ENCODE results near the gene LRRC8A. TPM values are rescaled to one million over a fixed set of nuclear protein-coding genes. Genes with fewer than 3 reads are reported as not detected.
A peak's percentile ranks its signal among the peaks of the same experiment; 100 is the strongest.
"Not testable (repeated sequence)": the region's sequence is repeated elsewhere in the genome, so short reads cannot be mapped to it uniquely, and the experiment has no call there.

LRRC8A gene
- total RNA-seq, 1 donor from 2014 or later, result 20.2 TPM

DNA sequence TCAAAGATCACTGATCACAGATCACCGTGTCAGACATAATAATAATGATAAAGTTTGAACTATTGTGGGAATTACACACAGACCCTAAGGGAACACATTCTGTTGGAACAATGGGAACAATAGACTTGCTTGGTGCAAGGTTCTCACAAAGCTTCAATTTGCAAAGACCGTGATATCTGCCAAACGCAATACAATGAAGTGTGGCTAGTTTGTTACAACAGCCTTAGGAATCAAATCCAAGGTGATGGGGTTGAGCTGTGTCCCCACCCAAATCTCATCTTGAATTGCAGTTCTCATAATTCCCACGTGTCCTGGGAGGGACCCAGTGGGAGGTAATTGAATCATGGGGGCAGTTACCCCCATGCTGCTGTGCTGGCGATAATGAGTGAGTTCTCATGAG lies 21.0 kb upstream of the LRRC8A start:
- ATAC-seq (ENCODE audit: poor library complexity) (no peak), DNase-seq (no peak)
- intact Hi-C loops (cut with DNase I), result no loop called here

DNA sequence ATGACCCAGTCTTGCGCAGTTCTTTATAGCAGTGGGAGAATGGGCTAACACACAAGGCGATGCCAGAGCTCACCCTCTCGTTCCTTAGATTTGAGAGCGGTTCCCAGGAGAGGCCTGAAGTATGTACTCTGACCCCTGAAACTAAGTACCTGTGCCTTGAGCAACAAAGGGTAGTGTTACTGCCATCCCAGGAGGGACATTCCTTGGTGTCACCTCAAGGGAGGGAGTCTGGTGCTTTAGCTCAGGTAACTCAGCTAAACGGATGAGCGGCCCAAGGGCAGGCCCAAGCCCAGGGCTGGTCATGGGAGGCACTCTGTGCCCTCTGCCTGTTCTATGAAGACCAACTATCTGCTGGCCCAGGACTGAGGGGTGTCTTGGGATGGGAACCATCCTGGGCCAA lies 20.4 kb upstream of the LRRC8A start:
- intact Hi-C loops (cut with DNase I), result no loop called here
- DNase-seq (peak; percentile 6), ATAC-seq (ENCODE audit: poor library complexity) (no peak)

DNA sequence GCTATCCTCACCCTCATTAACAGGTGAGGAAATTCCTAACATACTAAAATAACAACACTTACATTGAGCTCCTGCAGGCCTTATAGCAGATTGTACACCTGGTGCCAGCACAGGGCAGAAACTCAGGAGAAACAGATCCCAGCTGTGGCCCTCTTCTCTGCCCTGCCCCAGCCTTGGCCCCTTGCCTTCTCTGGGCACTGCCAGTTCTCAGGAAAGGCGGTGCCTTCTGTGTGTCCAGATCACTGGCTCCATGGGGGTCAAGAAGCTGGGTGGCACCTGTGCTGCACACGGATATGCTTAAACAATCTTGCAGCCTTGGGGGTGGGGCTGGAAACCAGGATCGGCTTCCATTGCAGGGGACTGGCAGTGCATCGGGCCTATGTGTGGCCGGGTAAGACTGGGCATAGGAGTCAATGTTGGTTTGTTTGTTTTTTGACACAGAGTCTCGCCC lies 19.5 kb upstream of the LRRC8A start:
- ATAC-seq (ENCODE audit: poor library complexity) (peak; percentile 71), DNase-seq (peak; percentile 53)
- intact Hi-C loops (cut with DNase I), result loop anchor here (2.0 kb wide), 1 partner anchor 66 kb away; no protein-coding TSS in a partner anchor

DNA sequence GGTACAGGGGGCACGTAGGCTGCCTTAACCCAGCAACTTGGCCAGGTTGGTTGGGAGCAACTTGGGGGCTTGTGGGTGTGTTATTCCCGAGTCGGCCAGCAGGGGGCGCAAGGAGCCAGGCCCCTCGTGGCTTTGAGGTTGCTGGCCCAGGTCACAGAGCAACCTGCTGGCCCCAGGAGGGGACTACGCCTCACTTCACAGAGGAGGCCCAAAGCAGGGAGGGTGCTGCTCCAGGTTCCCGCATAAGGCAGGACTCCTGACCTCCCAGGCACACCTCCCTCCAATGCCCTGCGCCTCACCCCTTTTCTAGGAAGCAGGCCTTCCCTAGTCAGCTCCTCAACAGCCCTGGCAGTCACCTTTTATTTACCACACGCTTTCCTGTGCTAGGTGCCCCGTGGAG lies 18.3 kb upstream of the LRRC8A start:
- ATAC-seq (ENCODE audit: poor library complexity), result peak; percentile 91
- peak; percentile 88 for DNase-seq
- intact Hi-C loops (cut with DNase I), result loop anchor here (2.0 kb wide), 1 partner anchor 65 kb away; no protein-coding TSS in a partner anchor

DNA sequence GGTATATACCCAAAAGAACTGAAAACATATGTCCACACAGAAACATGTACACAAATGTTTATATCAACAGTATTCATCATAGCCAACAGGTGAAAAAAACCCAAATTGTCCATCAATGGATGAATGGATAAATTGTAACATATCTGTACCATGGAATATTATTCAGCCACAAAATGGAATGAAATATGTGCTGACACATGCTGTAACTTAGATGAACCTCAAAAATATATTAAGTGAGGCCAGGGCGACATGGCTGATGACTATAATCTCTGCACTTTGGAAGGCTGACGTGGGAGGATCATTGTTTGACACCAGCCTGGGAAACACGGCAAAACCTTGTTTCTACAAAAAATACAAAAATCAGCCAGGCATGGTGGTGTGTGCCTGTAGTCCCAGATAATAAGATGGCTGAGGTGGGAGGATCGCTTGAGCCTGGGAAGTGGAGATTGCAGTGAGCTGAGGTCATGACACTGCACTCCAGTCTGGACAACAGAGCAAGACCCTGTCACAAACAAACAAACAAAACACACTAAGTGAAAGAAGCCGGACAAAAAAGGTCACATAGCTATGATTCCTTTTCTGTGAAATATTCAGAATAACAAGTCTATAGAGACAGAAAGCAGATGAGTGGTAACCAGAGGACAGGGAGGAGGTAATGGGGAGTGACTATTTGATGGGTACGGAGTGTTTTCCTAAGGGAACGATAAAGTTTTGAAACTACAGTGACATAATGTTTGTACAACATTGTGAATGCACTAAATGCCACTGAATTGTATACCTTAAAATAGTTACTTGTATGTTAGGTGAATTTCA lies 11.6 kb upstream of the LRRC8A start:
- DNase-seq, result no peak
- no peak for ATAC-seq (ENCODE audit: poor library complexity)
- intact Hi-C loops (cut with DNase I), result no loop called here

DNA sequence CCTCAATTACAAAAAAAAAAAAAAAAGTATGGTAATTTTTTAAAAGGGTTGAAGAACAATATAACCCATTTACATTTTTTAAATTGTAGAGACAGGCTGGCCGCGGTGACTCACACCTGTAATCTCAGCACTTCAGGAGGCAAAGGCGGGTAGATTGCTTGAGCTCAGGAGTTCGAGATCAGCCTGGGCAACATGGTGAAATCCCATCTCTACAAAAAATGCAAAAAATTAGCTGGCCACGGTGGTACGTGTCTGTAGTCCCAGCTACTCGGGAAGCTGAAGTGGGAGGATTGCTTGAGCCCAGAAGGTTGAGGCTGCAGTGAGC lies 11.0 kb upstream of the LRRC8A start:
- intact Hi-C loops (cut with DNase I); ATAC-seq (ENCODE audit: poor library complexity): not testable (repeated sequence)

DNA sequence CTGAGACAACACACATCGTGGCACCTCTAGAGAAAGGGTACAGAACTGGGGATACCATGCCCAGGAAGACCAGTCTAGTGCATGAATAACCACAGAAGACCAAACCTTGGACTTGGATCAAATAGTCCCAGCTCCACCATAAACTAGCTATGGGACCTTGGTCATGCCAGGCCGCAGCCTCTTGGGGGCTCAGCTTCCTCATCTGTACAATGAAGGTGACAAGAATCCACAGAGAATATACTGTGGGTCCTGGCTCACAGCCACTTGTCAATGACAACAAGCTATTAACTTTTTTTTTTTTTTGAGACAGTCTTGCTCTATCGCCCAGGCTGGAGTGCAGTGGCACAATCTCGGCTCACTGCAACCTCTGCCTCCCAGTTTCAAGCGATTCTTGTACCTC lies 4.1 kb upstream of the LRRC8A start:
- no peak for ATAC-seq (ENCODE audit: poor library complexity)
- no peak for DNase-seq
- intact Hi-C loops (cut with DNase I), result no loop called here

More for the DNA sequence above, 11.0 kb upstream of the LRRC8A start:
- DNase-seq, result not testable (repeated sequence)

DNA sequence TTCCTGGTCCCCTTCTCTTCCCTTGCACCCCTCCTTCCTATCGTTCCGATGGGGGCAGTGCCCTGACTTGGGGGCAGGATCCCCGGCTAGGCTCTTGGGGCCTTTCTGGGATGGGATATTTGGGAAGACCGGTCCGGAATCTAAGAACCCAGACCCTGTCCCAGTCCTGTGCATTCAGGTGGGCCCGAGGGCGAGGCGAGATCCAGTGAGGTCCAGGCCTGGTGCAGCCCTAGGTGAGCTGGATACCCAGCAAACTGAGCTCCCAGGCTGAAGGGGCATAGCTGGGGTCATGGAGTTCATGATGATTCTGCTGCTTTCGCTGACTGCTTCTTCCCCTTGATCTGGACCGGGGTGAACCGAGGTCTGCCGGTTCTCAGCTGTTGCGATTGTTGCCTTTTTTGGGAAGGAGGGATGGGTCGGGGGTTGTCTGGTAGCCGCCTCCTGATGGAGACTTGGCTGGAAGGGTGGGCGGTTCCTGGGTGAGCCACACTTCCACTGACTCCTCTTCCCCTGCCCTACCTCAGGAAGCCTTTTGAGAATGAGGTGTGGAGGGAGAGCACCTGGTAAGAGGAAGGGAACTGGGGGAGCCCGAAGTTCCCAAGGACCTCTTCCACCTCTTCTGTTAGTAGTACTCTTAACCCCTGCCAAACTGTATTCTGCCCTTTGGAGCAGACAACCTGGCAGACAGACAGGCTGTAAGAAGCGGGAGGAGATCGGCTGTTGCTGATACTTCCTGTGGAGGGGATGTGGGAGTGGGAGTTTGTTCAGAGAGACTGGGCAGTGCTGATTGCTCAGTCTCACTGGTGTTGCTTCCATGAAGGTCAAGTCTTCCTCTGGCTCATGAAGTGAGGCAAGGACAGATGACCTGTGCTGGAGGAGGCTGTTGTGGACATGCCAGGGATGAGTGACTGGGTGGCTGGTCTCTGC lies 1.0 kb downstream of the LRRC8A start:
- intact Hi-C loops (cut with DNase I), result loop anchor here (5.0 kb wide), 1 partner anchor 39 kb away; the partner anchor contains the start of gene PHYHD1
- DNase-seq, result no peak
- no peak for ATAC-seq (ENCODE audit: poor library complexity)

DNA sequence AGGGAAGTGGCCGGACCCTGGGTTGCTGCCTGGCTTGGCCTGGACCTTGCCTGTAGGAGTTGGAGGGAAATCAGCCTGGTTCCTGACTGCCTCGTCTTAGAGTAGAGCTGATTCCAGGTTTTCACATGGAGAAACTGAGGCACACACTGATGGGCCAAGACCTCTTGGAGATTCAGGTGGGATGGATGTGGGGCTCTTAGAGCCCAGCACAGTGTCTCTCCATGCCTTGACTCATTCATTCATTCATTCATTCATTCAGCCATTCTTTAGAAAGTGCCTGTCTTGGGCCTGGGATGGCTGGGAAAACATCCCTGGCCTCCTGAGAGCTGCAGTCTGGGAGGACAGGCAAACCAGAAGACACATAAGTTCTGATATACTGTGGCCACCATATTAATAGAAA lies 2.2 kb downstream of the LRRC8A start:
- DNase-seq, result no peak
- ATAC-seq (ENCODE audit: poor library complexity), result no peak
- intact Hi-C loops (cut with DNase I), result loop anchor here (5.0 kb wide), 1 partner anchor 38 kb away; the partner anchor contains the start of gene PHYHD1

DNA sequence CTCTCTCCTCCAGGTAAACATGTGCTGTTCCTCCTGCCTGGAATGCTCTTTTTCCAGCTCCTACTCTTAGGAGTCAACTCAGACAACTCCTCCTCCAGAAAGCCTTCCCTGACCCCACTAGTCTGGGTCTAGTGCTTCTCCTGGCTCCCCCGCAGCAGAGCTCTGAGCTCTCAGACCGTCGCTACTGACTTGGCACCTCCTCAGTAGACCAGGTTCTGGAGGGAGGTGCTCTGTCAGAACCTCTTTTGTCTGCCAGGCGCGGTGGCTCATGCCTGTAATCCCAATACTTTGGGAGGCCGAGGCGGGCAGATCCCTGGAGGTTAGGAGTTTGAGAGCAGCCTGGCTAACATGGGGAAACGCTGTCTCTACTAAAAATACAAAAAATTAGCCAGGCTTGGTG lies 3.4 kb downstream of the LRRC8A start:
- ATAC-seq (ENCODE audit: poor library complexity) (no peak), DNase-seq (no peak)
- intact Hi-C loops (cut with DNase I), result no loop called here

DNA sequence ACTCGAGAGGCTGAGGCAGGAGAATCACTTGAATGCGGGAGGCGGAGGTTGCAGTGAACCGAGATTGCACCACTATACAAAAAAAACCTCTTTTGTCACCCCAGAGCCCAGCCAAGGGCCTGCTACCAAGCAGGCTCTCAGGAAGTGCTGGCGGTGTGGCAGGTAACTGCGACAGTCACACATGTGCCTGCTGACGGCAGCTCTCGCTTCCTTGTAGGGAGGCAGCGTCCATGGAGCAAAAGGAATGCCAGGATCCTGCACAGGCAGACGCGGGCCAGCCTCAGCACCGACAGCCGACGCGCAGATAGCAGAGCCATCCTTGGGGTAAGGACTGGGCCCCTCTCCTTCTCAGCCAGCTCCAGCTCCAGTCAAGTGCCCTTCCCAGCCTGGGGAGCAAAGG lies 3.9 kb downstream of the LRRC8A start:
- DNase-seq, result no peak
- no peak for ATAC-seq (ENCODE audit: poor library complexity)
- intact Hi-C loops (cut with DNase I), result no loop called here

DNA sequence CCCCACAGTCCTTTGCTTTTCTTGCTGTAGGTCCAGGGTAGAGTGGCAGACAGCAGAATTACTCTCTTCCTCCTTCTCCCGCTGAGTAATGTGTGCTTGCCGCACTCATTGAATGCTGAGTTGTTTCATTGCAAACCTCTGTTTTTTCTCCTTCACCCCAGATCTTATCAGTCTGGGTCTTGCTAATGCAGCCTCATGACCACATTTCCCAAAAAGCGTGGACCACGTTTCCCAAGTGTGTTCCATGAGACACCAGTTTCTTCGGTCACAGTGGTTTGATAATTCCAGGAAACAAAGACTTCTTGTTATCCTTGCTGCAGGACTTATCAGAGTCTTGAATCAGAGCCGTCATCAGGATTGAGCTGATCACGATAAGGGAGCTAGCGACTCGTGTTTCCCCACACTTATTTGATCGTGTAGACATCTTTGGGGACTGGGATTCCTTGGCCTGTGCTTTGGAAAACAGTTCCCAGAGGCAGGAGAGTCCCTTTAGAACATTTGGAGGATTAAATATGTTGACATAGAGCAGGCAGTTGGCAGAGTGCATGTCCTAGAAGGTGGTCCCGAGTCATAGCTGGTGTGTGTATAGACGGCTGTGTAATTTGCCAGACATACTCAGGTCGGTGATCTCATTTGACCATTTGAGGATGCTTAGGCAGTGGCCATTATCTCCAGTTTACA lies 4.4 kb downstream of the LRRC8A start:
- DNase-seq (no peak), ATAC-seq (ENCODE audit: poor library complexity) (no peak)
- intact Hi-C loops (cut with DNase I), result no loop called here

DNA sequence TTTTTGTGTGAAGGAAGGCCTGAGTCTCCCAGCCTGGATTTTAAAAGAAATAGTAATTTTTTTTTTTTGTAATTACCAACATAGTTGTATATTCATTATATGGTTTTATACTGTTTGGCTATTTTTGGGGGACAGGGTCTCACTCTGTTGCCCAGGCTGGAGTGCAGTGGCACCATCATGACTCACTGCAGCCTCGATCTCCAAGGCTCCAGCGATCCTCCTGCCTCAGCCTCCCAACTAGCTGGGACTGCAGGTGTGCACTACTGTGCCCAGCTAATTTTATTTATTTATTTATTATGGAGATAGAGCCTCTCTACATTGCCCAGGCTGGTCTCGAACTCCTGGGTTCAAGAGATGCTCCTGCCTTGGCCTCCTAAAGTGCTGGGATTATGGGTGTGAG lies 5.1 kb downstream of the LRRC8A start:
- no peak for DNase-seq
- ATAC-seq (ENCODE audit: poor library complexity), result no peak
- intact Hi-C loops (cut with DNase I), result no loop called here

DNA sequence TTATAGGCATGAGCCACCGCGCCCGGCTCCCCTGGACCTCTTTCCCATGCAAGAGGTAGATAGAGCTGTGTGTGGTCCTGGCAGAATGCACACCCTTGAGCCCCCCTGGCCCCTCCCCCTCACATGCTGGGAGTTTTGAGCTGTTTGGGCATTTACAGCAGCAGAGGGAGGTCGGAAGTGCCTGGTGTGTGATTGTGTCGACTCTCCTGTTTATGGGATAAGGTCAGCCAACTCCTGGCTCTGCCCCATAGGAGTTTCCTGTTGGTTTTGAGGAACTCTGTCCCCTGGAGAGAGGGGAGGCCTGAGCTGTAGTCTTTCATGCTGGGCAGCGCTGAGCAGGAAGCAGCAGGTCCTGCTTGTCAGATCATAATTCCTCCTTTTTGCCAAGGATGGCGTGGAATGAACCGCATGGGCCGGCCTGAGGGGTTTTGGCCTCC lies 6.0 kb downstream of the LRRC8A start:
- ATAC-seq (ENCODE audit: poor library complexity) (no peak), DNase-seq (no peak)
- intact Hi-C loops (cut with DNase I), result no loop called here

DNA sequence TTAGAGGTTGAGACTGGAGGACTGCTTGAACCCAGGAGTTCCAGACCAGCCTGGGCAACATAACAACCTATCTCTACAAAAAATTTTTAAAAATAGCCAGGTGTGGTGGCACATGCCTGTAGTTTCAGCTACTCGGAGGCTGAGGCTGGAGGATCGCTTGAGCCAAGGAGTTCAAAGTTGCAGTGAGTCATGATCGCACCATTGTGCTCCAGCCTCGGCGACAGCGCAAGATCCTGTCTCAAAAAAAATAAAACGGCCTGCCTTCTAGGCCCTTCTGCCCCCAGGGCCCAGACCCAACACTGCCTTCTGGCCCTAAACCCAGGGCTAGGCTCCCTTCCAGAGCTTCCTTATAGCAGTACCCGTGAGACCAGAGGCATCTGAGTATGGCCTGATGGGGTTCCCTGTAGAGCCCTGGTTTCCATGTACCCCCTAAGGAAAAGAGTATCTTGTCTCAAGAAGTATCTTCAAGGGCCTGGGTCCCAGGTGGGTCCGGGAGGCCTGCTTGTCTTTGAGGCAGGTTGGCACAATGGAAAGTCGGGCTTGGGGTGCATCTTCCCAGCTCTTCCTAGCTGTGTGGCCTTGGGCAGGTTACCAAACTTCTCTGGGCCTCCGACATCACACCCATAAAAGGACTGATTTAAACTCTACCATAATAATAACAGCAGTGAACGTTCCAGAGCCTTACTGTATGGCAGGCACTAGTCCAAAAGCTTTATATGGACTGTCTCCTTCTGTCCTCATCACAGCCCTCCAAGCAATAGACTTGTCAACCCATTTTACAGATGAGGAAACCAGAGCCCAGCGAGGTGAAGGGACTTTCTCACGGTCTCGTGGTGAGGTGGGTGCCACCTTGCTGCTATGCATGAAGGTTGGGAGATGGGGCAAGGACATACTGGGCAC lies 9.6 kb downstream of the LRRC8A start:
- ATAC-seq (ENCODE audit: poor library complexity) (no peak), DNase-seq (no peak)
- intact Hi-C loops (cut with DNase I), result no loop called here

DNA sequence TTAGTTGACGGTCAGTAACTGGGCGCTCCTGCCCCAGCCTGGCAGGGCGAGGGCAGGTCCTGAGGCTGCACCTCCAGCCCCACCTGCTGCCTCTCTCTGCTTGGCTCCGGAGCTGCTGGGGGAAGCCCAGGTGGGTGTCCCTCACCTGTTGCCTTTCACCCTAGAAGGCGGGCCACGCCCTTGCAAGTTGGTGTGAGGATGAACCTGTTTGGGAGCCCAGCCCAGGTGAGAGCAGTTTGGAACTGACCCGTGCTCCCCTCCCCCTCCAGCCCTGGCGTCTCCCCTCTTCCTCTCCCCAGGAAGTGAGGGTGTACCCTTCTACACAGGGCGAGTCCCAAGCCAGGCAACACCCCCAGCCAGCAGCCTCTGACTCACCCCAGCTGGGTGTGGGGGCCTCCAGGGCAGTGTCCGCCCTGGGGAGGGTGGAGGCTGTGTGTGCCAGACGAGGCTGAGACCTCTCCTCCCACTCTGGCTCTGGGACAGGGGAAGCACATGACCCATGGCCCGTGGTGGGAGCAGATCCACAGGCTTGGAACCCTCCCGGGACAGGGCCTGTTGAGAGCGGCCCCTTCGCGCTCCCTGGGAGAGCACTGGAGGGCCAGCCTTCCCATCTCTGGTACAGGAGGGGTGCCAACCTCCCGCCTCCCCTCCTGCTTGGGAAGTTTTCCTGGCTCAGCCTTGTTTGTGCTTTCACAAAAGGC lies 10.4 kb downstream of the LRRC8A start:
- peak; percentile 91 for DNase-seq
- intact Hi-C loops (cut with DNase I), result no loop called here
- peak; percentile 89 for ATAC-seq (ENCODE audit: poor library complexity)

DNA sequence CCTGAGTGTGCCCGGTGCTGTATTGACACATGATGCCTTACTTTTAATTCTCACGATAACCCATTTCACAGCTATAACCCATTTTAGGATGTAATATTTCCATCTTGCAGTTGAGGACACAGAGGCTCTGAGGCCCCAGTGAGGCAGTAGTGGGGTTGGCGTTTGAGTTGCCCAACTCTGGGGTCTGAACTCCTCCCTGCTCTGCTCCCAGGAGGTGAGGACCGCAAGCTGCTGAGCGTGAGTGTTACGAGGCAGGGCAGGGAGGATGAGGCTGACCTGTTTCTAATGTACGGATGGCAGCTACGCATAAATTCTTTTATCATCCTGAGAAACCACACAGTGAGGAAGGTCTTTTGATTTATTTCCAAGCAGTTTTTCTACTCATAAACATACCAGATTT lies 11.4 kb downstream of the LRRC8A start:
- intact Hi-C loops (cut with DNase I), result no loop called here
- ATAC-seq (ENCODE audit: poor library complexity) (no peak), DNase-seq (no peak)

Measured in Right ventricle myocardium superior (tissue), 1 donor.